K562 (cell line): ENCODE data around the gene H2BK1. TPM values are rescaled to one million over a fixed set of nuclear protein-coding genes. Genes with fewer than 3 reads are reported as not detected.
A peak's percentile ranks its signal among the peaks of the same experiment; 100 is the strongest.

ENCODE experiments used
- ASH1L ChIP-seq: fragments of 450-650 bp; IDR thresholded peaks from 2 replicates; pipeline ENCODE4 v1.6.1; 2018; ENCODE audit warnings: borderline replicate concordance, mild to moderate bottlenecking, low read depth; ENCODE audit not compliant: partially characterized antibody
- BHLHE40 ChIP-seq: IDR thresholded peaks from 2 replicates; pipeline ENCODE4 v1.6.1; 2011; ENCODE audit warnings: low read length, improper control_type of control experiment
- BMI1 ChIP-seq: fragments of 150-350 bp; IDR thresholded peaks from 2 replicates; pipeline ENCODE4 v1.6.1; 2014; ENCODE audit warnings: low read length
- CC2D1A ChIP-seq: fragments of 450-650 bp; IDR thresholded peaks from 2 replicates; pipeline ENCODE4 v1.6.1; 2017; ENCODE audit warnings: mild to moderate bottlenecking
- MTF1 ChIP-seq: fragments of 250-450 bp; sonication (Bioruptor Pico); IDR thresholded peaks from 2 replicates; pipeline ENCODE4 v1.9.0; 2021; ENCODE audit warnings: moderate library complexity, mild to moderate bottlenecking, inconsistent platforms, borderline replicate concordance
- NFE2 ChIP-seq: IDR thresholded peaks from 2 replicates; pipeline ENCODE4 v1.6.1; 2014; ENCODE audit warnings: antibody characterized with exemption, low read depth
- PHF20 ChIP-seq: fragments of 450-650 bp; IDR thresholded peaks from 2 replicates; pipeline ENCODE4 v1.6.1; 2018; ENCODE audit not compliant: partially characterized antibody
- POLR3G ChIP-seq: IDR thresholded peaks from 2 replicates; pipeline ENCODE4 v1.6.1; 2011; ENCODE audit not compliant: insufficient read length, insufficient replicate concordance; ENCODE audit errors: extremely low read depth
- WHSC1 ChIP-seq: IDR thresholded peaks from one replicate; pipeline ENCODE4 v1.6.1; 2012; ENCODE audit warnings: low read length, control low read depth, inconsistent platforms
- polyA plus RNA-seq, 8 experiments: library from polyadenylated mRNA; depleted of rRNA in 4 of 8; stranded (reverse) in 5 of 8; unstranded in 3 of 8; fragments of >200 nt; fragmentation: Nextera tagmentation in 2 of 8; fragmentation: Illumina TruSeq in 1 of 8; extraction: Ambion mirVana in 2 of 8; extraction: Trizol in 1 of 8; gene quantifications; 2 replicates each; pipeline versions ENCODE4 v1.2.1 to v1.2.3, GENCODE V29; 2011 to 2014; ENCODE audit warnings: inconsistent platforms in 1 of 8, missing spikeins in 1 of 8
- total RNA-seq, 7 experiments: library from RNA; depleted of rRNA in 6 of 7; stranded (reverse); fragments of >200 nt in 6 of 7; fragmentation: Illumina TruSeq in 2 of 7; extraction: Trizol in 2 of 7; gene quantifications; 2 replicates each; pipeline versions ENCODE4 v1.2.1 to v1.2.3, GENCODE V29; 2011 to 2021; ENCODE audit warnings: low replicate concordance in 1 of 7
- TF ChIP-seq, protein P1 (sequence below), 2 experiments: fragments of 450-650 bp; IDR thresholded peaks; 2 replicates each; pipeline ENCODE4 v1.6.1; 2016; ENCODE audit warnings: mild to moderate bottlenecking in 2 of 2, borderline replicate concordance in 1 of 2, low read depth in 1 of 2, moderate library complexity in 1 of 2
- TF ChIP-seq, protein P2 (sequence below): fragments of 250-450 bp; sonication (Bioruptor Pico); IDR thresholded peaks from 2 replicates; pipeline ENCODE4 v1.4.0; 2020
- TF ChIP-seq, protein P3 (sequence below): fragments of 250-450 bp; sonication (Bioruptor Pico); IDR thresholded peaks from 2 replicates; pipeline ENCODE4 v1.4.0; 2020

The H2BK1 gene
- total and polyA plus RNA-seq, 9 of the 15 experiments (the other 6 are each of a cell fraction or from before 2014, with no cell fraction given) = not detected

DNA sequence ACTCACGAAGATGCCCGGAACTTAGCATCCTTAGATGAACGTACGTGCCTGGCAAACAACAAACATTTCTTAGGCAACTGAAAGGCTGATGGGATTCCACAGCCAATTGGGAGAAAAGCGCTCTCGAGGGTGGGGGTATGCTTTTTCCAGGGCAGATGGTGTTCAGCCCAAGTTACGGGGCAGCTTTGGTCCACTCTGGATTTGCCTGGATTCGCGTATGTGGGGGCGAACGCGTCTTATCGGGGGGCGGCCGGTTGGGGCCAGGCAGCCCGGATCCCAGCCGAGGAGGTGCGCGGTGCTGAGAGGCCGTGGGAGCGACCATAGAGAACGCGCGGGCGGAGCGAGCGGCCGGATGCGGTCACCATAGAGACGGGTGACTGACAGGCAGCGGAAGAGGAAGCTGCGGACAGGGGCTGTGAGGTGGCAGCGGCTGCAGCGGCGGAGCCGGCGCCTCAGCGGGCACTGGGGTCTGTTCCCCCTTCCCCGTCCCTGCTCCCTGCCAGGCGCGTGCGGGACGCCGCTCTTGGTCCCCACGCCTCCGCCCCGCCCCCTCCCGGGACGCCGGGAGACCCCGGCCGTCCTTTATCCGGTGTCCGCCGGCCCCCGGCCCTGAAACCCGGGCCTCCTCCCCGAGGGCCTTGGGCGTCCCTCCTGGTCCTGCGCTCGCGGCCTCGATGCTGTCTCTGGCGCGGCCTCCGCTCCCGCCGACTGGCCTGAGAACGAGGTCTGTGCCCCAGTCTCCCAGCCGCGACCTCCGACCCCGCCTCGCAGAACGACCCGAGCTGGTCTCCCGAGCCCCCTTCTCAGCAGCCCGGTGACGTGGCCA lies 22.0 kb upstream of the H2BK1 start, which contains the start of gene CHPF2 (continued):
- TF ChIP-seq, protein P1, sequence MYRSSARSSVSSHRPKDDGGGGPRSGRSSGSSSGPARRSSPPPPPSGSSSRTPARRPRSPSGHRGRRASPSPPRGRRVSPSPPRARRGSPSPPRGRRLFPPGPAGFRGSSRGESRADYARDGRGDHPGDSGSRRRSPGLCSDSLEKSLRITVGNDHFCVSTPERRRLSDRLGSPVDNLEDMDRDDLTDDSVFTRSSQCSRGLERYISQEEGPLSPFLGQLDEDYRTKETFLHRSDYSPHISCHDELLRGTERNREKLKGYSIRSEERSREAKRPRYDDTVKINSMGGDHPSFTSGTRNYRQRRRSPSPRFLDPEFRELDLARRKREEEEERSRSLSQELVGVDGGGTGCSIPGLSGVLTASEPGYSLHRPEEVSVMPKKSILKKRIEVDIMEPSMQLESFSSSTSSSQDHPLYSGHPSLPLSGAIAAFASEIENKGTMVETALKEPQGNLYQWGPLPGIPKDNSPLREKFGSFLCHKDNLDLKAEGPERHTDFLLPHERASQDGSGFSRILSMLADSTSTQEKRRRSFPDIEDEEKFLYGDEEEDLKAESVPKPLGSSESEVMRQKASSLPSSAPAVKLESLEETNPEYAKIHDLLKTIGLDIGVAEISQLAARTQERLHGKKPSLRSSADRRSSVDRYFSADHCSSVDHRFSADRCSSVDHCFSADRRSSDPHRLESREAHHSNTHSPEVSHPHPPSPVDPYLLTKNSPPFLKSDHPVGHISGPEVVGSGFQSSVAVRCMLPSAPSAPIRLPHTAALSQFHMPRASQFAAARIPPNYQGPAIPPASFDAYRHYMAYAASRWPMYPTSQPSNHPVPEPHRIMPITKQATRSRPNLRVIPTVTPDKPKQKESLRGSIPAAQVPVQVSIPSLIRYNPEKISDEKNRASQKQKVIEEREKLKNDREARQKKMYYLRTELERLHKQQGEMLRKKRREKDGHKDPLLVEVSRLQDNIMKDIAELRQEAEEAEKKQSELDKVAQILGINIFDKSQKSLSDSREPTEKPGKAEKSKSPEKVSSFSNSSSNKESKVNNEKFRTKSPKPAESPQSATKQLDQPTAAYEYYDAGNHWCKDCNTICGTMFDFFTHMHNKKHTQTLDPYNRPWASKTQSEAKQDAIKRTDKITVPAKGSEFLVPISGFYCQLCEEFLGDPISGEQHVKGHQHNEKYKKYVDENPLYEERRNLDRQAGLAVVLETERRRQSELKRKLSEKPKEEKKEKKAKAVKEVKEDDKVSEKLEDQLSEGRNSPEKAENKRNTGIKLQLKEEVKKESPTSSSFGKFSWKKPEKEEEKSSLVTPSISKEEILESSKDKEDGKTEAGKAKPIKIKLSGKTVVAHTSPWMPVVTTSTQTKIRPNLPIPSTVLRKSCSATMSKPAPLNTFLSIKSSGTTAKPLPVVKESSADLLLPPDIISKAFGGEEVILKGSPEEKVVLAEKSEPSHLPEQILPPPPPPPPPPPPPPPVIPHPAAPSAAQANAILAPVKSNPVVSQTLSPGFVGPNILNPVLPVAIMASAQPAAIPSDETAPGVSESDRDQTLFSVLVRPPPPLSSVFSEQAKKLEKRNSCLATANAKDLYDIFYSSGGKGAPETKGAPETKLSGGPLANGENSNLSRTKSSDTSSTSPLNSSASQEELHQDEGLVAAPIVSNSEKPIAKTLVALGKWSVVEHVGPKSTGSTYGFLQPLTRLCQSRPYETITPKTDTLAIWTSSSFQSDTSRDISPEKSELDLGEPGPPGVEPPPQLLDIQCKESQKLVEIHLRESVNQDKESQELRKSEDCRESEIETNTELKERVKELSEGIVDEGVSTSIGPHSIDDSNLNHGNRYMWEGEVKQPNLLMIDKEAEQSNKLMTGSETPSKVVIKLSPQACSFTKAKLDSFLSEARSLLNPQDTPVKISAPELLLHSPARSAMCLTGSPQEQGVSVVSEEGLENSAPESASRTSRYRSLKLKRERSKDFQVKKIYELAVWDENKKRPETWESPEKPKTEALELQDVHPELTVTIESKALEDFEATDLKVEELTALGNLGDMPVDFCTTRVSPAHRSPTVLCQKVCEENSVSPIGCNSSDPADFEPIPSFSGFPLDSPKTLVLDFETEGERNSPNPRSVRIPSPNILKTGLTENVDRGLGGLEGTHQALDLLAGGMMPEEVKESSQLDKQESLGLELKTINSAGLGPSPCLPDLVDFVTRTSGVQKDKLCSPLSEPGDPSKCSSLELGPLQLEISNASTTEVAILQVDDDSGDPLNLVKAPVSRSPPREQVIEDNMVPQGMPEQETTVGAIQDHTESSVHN (IDR thresholded peaks at IDR 0.05; ENCODE audit: borderline replicate concordance in 1 of 2, low read depth in 1 of 2) = no peak
- TF ChIP-seq WHSC1 (no peak), MTF1 (no peak), BMI1 (0 out of 2 replicates have a peak, but pooled peaks have one; percentile 25), POLR3G (no peak), CC2D1A (0 out of 2 replicates have a peak, but pooled peaks have one; percentile 11), NFE2 (peak; percentile 21; the same call in 1 of the 2 replicates), PHF20 (peak; percentile 60), ASH1L (no peak), BHLHE40 (no peak)
- TF ChIP-seq, protein P2, sequence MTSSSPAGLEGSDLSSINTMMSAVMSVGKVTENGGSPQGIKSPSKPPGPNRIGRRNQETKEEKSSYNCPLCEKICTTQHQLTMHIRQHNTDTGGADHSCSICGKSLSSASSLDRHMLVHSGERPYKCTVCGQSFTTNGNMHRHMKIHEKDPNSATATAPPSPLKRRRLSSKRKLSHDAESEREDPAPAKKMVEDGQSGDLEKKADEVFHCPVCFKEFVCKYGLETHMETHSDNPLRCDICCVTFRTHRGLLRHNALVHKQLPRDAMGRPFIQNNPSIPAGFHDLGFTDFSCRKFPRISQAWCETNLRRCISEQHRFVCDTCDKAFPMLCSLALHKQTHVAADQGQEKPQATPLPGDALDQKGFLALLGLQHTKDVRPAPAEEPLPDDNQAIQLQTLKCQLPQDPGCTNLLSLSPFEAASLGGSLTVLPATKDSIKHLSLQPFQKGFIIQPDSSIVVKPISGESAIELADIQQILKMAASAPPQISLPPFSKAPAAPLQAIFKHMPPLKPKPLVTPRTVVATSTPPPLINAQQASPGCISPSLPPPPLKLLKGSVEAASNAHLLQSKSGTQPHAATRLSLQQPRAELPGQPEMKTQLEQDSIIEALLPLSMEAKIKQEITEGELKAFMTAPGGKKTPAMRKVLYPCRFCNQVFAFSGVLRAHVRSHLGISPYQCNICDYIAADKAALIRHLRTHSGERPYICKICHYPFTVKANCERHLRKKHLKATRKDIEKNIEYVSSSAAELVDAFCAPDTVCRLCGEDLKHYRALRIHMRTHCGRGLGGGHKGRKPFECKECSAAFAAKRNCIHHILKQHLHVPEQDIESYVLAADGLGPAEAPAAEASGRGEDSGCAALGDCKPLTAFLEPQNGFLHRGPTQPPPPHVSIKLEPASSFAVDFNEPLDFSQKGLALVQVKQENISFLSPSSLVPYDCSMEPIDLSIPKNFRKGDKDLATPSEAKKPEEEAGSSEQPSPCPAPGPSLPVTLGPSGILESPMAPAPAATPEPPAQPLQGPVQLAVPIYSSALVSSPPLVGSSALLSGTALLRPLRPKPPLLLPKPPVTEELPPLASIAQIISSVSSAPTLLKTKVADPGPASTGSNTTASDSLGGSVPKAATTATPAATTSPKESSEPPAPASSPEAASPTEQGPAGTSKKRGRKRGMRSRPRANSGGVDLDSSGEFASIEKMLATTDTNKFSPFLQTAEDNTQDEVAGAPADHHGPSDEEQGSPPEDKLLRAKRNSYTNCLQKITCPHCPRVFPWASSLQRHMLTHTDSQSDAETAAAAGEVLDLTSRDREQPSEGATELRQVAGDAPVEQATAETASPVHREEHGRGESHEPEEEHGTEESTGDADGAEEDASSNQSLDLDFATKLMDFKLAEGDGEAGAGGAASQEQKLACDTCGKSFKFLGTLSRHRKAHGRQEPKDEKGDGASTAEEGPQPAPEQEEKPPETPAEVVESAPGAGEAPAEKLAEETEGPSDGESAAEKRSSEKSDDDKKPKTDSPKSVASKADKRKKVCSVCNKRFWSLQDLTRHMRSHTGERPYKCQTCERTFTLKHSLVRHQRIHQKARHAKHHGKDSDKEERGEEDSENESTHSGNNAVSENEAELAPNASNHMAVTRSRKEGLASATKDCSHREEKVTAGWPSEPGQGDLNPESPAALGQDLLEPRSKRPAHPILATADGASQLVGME (CRISPR knock-in tag) = peak; percentile 98
- TF ChIP-seq, protein P3, sequence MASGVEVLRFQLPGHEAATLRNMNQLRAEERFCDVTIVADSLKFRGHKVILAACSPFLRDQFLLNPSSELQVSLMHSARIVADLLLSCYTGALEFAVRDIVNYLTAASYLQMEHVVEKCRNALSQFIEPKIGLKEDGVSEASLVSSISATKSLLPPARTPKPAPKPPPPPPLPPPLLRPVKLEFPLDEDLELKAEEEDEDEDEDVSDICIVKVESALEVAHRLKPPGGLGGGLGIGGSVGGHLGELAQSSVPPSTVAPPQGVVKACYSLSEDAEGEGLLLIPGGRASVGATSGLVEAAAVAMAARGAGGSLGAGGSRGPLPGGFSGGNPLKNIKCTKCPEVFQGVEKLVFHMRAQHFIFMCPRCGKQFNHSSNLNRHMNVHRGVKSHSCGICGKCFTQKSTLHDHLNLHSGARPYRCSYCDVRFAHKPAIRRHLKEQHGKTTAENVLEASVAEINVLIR = no peak
